Loucy (cell line): ENCODE data around the gene CTNS.

Source experiments
- CTCF ChIP-seq: fragments of 200-600 bp; sonication (generic); conservative IDR thresholded peaks from 2 replicates; pipeline ENCODE4 v1.5.1; 2014; ENCODE audit warnings: mild to moderate bottlenecking, antibody characterized with exemption, low read length
- EZH2phosphoT487 ChIP-seq: fragments of 200-600 bp; IDR thresholded peaks from 2 replicates; pipeline ENCODE4 v1.6.1; 2018; ENCODE audit warnings: antibody characterized with exemption, mild to moderate bottlenecking, moderate library complexity, borderline replicate concordance

GRCh38 chr17:3590231-3590630 lies 46.3 kb upstream of the CTNS start:
- no peak for TF ChIP-seq CTCF
- TF ChIP-seq EZH2phosphoT487: no peak
